SK-N-SH treated with all-trans-retinoic acid at 6 μM for 48 hours (cell line): Measurements from ENCODE around the gene PARP6.

Experiments used
- ATAC-seq: fragments of 200-7000 bp; cut with Tn5 transposase; 3 replicates; pipeline ENCODE4 v1.9.1; 2020; ENCODE audit warnings: mild to moderate bottlenecking, moderate library complexity
- ARNTL ChIP-seq: fragments of 450-650 bp; formaldehyde crosslinking; IDR thresholded peaks from 2 replicates; pipeline ENCODE4 v1.5.0; 2020; ENCODE audit warnings: low read depth, mild to moderate bottlenecking, moderate library complexity, borderline replicate concordance
- CSDC2 ChIP-seq: fragments of 250-450 bp; sonication (Bioruptor Pico); IDR thresholded peaks from 2 replicates; pipeline ENCODE4 v1.5.0; 2020; ENCODE audit warnings: mild to moderate bottlenecking, moderate library complexity
- ESRRG ChIP-seq: fragments of 250-450 bp; sonication (Bioruptor Pico); IDR thresholded peaks from 2 replicates; pipeline ENCODE4 v1.6.1; 2021; ENCODE audit warnings: mild to moderate bottlenecking
- GLIS3 ChIP-seq: fragments of 250-450 bp; sonication (Bioruptor Pico); IDR thresholded peaks from 2 replicates; pipeline ENCODE4 v1.5.0; 2020; ENCODE audit warnings: mild to moderate bottlenecking, moderate library complexity
- ISL1 ChIP-seq: fragments of 250-450 bp; sonication (Bioruptor Pico); IDR thresholded peaks from 2 replicates; pipeline ENCODE4 v2.1.2; 2022; ENCODE audit warnings: mild to moderate bottlenecking, moderate library complexity
- OSR1 ChIP-seq: fragments of 250-450 bp; sonication (Bioruptor Pico); IDR thresholded peaks from 2 replicates; pipeline ENCODE4 v1.8.0; 2022; ENCODE audit warnings: moderate library complexity, mild to moderate bottlenecking, inconsistent platforms
- PPARA ChIP-seq: fragments of 250-450 bp; sonication (Bioruptor Pico); IDR thresholded peaks from 2 replicates; pipeline ENCODE4 v1.5.0; 2020; ENCODE audit warnings: mild to moderate bottlenecking, borderline replicate concordance
- RARB ChIP-seq: fragments of 250-450 bp; sonication (Bioruptor Pico); IDR thresholded peaks from 2 replicates; pipeline ENCODE4 v1.8.0; 2021; ENCODE audit warnings: mild to moderate bottlenecking, moderate library complexity
- SNAI2 ChIP-seq: fragments of 250-450 bp; sonication (Bioruptor Pico); IDR thresholded peaks from 2 replicates; pipeline ENCODE4 v1.5.0; 2020; ENCODE audit warnings: mild to moderate bottlenecking, moderate library complexity
- TCF4 ChIP-seq: fragments of 250-450 bp; sonication (Bioruptor Pico); IDR thresholded peaks from 2 replicates; pipeline ENCODE4 v1.8.0; 2021; ENCODE audit warnings: mild to moderate bottlenecking, moderate library complexity, borderline replicate concordance
- TOX ChIP-seq: fragments of 250-450 bp; sonication (Bioruptor Pico); IDR thresholded peaks from 2 replicates; pipeline ENCODE4 v1.8.0; 2021; ENCODE audit warnings: mild to moderate bottlenecking, moderate library complexity, borderline replicate concordance
- ZC3H10 ChIP-seq: fragments of 250-450 bp; sonication (Bioruptor Pico); IDR thresholded peaks from 2 replicates; pipeline ENCODE4 v1.5.1; 2021; ENCODE audit warnings: mild to moderate bottlenecking, moderate library complexity
- ZFP3 ChIP-seq: fragments of 250-450 bp; sonication (Bioruptor Pico); IDR thresholded peaks from 2 replicates; pipeline ENCODE4 v1.5.0; 2020; ENCODE audit warnings: mild to moderate bottlenecking, moderate library complexity
- ZNF565 ChIP-seq: fragments of 450-650 bp; formaldehyde crosslinking; conservative IDR thresholded peaks from 2 replicates; pipeline ENCODE4 v1.5.0; 2020; ENCODE audit warnings: low read depth, mild to moderate bottlenecking, moderate library complexity
- ZNF70 ChIP-seq: fragments of 450-650 bp; formaldehyde crosslinking; IDR thresholded peaks from 2 replicates; pipeline ENCODE4 v1.5.0; 2020; ENCODE audit warnings: mild to moderate bottlenecking, moderate library complexity
- ZNF8 ChIP-seq: fragments of 450-650 bp; formaldehyde crosslinking; IDR thresholded peaks from 2 replicates; pipeline ENCODE4 v1.5.0; 2020; ENCODE audit warnings: mild to moderate bottlenecking, moderate library complexity
- TF ChIP-seq, protein P1 (sequence below): fragments of 250-450 bp; sonication (Bioruptor Pico); IDR thresholded peaks from 2 replicates; pipeline ENCODE4 v1.8.0; 2021; ENCODE audit warnings: low read depth, mild to moderate bottlenecking, moderate library complexity, borderline replicate concordance
- TF ChIP-seq, protein P2 (sequence below): fragments of 250-450 bp; sonication (Bioruptor Pico); IDR thresholded peaks from 2 replicates; pipeline ENCODE4 v1.5.1; 2020; ENCODE audit warnings: low read depth, mild to moderate bottlenecking, moderate library complexity
- TF ChIP-seq, protein P3 (sequence below): fragments of 250-450 bp; sonication (Bioruptor Pico); IDR thresholded peaks from 2 replicates; pipeline ENCODE4 v1.8.0; 2020; ENCODE audit warnings: mild to moderate bottlenecking, moderate library complexity, borderline replicate concordance
- TF ChIP-seq, protein P4 (sequence below): fragments of 250-450 bp; sonication (Bioruptor Pico); IDR thresholded peaks from 2 replicates; pipeline ENCODE4 v1.5.0; 2020; ENCODE audit warnings: mild to moderate bottlenecking, moderate library complexity

Gene PARP6

DNA sequence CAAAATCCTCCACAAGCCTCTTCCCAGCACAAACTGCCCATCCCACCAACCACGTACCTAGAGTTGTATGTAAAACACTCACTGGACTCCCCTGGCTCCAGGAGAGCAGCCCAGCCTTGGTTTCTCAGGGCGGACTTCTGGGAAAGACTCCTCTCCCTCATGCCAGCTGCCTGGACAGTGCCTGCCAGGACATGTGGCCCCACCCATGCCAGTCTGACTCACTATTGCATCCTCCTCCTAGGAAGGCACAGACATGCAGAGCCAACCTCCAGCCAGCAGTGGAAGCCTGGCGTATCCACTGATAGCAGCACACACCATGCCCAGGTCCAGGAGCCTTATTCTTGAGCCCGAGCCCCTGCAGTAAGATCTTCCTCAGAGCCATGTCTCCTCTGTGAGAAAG is 50.0 kb downstream of the PARP6 start:
- peak; percentile 78 for ATAC-seq
- TF ChIP-seq, protein P1, sequence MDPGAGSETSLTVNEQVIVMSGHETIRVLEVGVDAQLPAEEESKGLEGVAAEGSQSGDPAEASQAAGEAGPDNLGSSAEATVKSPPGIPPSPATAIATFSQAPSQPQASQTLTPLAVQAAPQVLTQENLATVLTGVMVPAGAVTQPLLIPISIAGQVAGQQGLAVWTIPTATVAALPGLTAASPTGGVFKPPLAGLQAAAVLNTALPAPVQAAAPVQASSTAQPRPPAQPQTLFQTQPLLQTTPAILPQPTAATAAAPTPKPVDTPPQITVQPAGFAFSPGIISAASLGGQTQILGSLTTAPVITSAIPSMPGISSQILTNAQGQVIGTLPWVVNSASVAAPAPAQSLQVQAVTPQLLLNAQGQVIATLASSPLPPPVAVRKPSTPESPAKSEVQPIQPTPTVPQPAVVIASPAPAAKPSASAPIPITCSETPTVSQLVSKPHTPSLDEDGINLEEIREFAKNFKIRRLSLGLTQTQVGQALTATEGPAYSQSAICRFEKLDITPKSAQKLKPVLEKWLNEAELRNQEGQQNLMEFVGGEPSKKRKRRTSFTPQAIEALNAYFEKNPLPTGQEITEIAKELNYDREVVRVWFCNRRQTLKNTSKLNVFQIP (CRISPR knock-in tag) = no peak
- no peak for TF ChIP-seq ISL1 (CRISPR knock-in tag)
- no peak for TF ChIP-seq GLIS3
- TF ChIP-seq CSDC2 (CRISPR knock-in tag) = no peak
- TF ChIP-seq OSR1 (CRISPR knock-in tag) = no peak
- TF ChIP-seq, protein P2, sequence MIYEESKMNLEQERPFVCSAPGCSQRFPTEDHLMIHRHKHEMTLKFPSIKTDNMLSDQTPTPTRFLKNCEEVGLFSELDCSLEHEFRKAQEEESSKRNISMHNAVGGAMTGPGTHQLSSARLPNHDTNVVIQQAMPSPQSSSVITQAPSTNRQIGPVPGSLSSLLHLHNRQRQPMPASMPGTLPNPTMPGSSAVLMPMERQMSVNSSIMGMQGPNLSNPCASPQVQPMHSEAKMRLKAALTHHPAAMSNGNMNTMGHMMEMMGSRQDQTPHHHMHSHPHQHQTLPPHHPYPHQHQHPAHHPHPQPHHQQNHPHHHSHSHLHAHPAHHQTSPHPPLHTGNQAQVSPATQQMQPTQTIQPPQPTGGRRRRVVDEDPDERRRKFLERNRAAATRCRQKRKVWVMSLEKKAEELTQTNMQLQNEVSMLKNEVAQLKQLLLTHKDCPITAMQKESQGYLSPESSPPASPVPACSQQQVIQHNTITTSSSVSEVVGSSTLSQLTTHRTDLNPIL (CRISPR knock-in tag) = no peak
- TF ChIP-seq, protein P3, sequence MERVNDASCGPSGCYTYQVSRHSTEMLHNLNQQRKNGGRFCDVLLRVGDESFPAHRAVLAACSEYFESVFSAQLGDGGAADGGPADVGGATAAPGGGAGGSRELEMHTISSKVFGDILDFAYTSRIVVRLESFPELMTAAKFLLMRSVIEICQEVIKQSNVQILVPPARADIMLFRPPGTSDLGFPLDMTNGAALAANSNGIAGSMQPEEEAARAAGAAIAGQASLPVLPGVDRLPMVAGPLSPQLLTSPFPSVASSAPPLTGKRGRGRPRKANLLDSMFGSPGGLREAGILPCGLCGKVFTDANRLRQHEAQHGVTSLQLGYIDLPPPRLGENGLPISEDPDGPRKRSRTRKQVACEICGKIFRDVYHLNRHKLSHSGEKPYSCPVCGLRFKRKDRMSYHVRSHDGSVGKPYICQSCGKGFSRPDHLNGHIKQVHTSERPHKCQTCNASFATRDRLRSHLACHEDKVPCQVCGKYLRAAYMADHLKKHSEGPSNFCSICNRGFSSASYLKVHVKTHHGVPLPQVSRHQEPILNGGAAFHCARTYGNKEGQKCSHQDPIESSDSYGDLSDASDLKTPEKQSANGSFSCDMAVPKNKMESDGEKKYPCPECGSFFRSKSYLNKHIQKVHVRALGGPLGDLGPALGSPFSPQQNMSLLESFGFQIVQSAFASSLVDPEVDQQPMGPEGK = no peak
- TF ChIP-seq TOX (CRISPR knock-in tag) = no peak

DNA sequence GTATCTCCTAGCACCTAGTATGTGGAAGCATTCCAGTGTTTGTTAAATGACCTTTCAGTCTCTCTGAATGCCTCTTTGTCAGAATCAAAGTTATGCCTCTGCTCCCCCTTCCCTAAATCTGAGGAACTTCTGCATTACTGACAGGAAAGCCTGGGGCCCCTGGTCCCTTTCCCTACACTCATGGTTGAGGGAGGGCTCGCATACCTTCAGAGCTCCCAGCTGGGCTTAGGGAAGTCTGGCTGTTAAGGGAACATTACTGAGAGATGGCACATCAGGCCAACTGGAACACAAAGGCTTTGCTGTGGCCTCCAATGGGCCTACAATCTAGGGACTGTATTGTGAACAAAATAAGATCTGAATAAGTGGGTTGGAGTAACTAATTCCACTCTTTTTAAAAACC is 51.7 kb downstream of the PARP6 start:
- no peak for ATAC-seq
- TF ChIP-seq RARB (CRISPR knock-in tag) (no peak), ZC3H10 (no peak), PPARA (CRISPR knock-in tag) (no peak)

DNA sequence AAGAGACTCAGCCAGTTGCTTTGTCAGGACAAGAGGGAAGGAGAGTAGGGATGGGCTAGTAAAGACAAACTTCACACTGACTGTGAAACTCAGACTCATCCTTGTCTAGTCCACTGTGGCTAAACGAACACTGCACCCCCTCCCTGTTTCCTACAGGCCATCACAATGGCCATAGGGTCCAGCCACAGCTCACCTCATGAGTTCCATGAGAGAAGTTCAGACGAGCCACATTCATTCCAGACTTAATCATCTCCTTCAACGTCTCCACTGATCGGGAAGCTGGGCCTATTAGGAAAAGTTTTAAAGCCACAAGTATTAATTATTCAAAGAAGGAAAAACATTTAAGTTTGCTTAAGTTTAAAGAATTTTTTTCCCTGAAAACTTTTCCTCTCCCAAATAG is 55.1 kb downstream of the PARP6 start:
- ATAC-seq = no peak
- TF ChIP-seq ESRRG (CRISPR knock-in tag) = no peak
- no peak for TF ChIP-seq ZNF70
- TF ChIP-seq, protein P1 (CRISPR knock-in tag) = no peak
- TF ChIP-seq RARB (CRISPR knock-in tag) = no peak
- TF ChIP-seq CSDC2 (CRISPR knock-in tag) = no peak
- TF ChIP-seq ISL1 (CRISPR knock-in tag) = no peak
- TF ChIP-seq SNAI2 = no peak
- no peak for TF ChIP-seq GLIS3
- TF ChIP-seq ARNTL (CRISPR knock-in tag) = no peak
- TF ChIP-seq, protein P2 (CRISPR knock-in tag) = no peak
- no peak for TF ChIP-seq PPARA (CRISPR knock-in tag)
- TF ChIP-seq, protein P4, sequence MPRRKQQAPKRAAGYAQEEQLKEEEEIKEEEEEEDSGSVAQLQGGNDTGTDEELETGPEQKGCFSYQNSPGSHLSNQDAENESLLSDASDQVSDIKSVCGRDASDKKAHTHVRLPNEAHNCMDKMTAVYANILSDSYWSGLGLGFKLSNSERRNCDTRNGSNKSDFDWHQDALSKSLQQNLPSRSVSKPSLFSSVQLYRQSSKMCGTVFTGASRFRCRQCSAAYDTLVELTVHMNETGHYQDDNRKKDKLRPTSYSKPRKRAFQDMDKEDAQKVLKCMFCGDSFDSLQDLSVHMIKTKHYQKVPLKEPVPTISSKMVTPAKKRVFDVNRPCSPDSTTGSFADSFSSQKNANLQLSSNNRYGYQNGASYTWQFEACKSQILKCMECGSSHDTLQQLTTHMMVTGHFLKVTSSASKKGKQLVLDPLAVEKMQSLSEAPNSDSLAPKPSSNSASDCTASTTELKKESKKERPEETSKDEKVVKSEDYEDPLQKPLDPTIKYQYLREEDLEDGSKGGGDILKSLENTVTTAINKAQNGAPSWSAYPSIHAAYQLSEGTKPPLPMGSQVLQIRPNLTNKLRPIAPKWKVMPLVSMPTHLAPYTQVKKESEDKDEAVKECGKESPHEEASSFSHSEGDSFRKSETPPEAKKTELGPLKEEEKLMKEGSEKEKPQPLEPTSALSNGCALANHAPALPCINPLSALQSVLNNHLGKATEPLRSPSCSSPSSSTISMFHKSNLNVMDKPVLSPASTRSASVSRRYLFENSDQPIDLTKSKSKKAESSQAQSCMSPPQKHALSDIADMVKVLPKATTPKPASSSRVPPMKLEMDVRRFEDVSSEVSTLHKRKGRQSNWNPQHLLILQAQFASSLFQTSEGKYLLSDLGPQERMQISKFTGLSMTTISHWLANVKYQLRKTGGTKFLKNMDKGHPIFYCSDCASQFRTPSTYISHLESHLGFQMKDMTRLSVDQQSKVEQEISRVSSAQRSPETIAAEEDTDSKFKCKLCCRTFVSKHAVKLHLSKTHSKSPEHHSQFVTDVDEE (CRISPR knock-in tag) = no peak
- TF ChIP-seq ZFP3 (CRISPR knock-in tag) = no peak
- no peak for TF ChIP-seq ZNF565
- no peak for TF ChIP-seq TCF4 (CRISPR knock-in tag)
- TF ChIP-seq ZNF8 (CRISPR knock-in tag) = no peak
